ENCODE measurements around the gene GRK5.

The GRK5 gene

DNA sequence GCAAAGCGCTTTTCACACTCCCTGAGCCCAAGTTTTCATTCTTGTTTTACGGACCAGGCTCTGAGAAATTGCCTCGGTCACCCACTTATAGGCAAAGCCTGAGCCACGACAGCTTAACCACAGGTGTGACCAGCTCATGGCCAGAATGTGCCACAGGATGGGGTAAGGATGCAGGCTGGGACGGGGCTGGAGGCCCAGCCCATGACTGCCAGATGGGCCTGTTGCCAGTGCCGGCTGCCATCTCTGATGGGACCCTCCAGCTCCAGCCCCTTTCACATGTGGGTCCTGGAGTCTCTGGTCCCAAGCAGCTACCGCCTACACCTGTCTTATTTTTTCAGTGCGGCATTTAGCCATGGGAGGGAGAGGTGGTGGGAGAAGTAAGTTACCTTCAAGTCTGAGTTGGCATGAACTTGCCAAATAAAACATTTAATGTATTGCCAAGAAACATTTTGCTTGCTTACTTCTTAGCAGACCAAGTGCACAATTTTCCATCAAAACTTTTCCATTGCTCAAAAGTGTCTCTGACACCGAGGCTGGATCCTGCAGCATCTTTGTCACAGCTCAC lies 142.6 kb downstream of the GRK5 start:
- H3K27me3 ChIP-seq (ENCODE audit: control insufficient read depth in 1 of 2, insufficient read depth in 2 of 2, low read length in 2 of 2): no peaks in the 10 kb centered on the region
- H3K4me1 ChIP-seq (ENCODE audit: control insufficient read depth in 1 of 2, insufficient read depth in 2 of 2, low read length in 2 of 2): peaks cover 0 to 8% of the 10 kb centered on the region in 2 donors
- no peaks in the 10 kb centered on the region for H3K9me3 ChIP-seq (ENCODE audit: control insufficient read depth in 1 of 2, low read length in 2 of 2)
- no peak overlapping the region for H3K4me3 ChIP-seq (ENCODE audit: low read depth in 1 of 2, low read length in 2 of 2)
- no peak overlapping the region for H3K27ac ChIP-seq (ENCODE audit: low read depth, low read length)
- no peak overlapping the region for H3K9ac ChIP-seq (ENCODE audit: low read depth in 1 of 2, low read length in 2 of 2)
- H3K36me3 ChIP-seq (ENCODE audit: control insufficient read depth in 1 of 2, insufficient read depth in 2 of 2, low read length in 2 of 2): peaks cover 5 to 6% of the 10 kb centered on the region in 2 donors

DNA sequence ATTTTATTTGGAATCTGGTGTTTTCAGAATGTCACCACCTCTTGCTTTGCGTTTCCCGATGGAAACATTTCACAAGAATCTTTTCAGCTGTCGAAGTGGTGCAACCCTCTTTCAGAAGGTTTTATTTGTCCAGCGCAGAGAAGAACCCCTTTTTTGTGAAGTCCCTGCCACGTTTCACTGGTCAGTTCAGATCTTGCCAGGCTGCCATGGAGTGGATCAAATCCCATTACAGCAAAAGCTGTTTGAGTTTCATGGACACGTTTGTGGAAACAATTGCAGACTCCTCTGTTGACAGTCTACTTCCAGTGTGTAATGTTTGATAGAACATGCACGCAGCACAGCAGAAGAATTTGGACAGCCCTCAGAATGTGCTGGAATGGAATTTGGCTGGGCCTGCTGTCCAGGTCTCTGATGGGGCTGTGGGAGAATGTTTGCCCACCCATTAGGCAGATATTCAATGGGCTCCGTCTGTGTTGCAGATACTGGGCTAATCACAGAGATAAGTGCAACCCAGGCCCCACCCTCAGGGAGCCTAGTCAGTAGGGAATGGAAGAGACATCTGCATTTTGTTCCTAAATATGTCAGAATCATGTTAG lies 143.2 kb downstream of the GRK5 start:
- no peak overlapping the region for H3K9ac ChIP-seq (ENCODE audit: low read depth in 1 of 2, low read length in 2 of 2)
- peaks cover 0 to 8% of the 10 kb centered on the region in 2 donors for H3K4me1 ChIP-seq (ENCODE audit: control insufficient read depth in 1 of 2, insufficient read depth in 2 of 2, low read length in 2 of 2)
- H3K4me3 ChIP-seq (ENCODE audit: low read depth in 1 of 2, low read length in 2 of 2): no peak overlapping the region
- no peaks in the 10 kb centered on the region for H3K9me3 ChIP-seq (ENCODE audit: control insufficient read depth in 1 of 2, low read length in 2 of 2)
- H3K36me3 ChIP-seq (ENCODE audit: control insufficient read depth in 1 of 2, insufficient read depth in 2 of 2, low read length in 2 of 2): peaks cover 5 to 6% of the 10 kb centered on the region in 2 donors
- no peaks in the 10 kb centered on the region for H3K27me3 ChIP-seq (ENCODE audit: control insufficient read depth in 1 of 2, insufficient read depth in 2 of 2, low read length in 2 of 2)
- no peak overlapping the region for H3K27ac ChIP-seq (ENCODE audit: low read depth, low read length)

DNA sequence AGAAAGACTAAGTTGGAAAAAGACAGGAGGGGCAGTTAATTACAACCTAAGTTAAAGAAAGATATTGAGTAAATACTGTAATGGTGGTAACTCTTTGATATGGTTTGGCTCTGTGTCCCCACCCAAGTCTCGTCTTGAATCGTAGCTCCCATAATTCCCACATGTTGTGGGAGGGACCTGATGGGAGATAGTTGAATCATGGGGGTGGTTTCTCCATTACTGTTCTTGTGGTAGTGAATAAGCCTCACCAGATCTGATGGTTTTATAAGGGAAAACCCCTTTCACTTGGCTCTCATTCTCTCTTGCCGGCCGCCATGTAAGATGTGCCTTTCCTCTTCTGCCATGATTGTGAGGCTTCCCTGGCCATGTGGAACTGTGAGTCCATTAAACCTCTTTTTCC lies 143.8 kb downstream of the GRK5 start:
- Histone ChIP-seq H3K4me3 (ENCODE audit: low read depth in 1 of 2, low read length in 2 of 2) (no peak overlapping the region), H3K36me3 (ENCODE audit: control insufficient read depth in 1 of 2, insufficient read depth in 2 of 2, low read length in 2 of 2) (peaks cover 5 to 6% of the 10 kb centered on the region in 2 donors), H3K4me1 (ENCODE audit: control insufficient read depth in 1 of 2, insufficient read depth in 2 of 2, low read length in 2 of 2) (peaks cover 0 to 8% of the 10 kb centered on the region in 2 donors), H3K9me3 (ENCODE audit: control insufficient read depth in 1 of 2, low read length in 2 of 2) (peaks cover 4% of the 10 kb centered on the region in 2 donors), H3K27me3 (ENCODE audit: control insufficient read depth in 1 of 2, insufficient read depth in 2 of 2, low read length in 2 of 2) (no peaks in the 10 kb centered on the region), H3K9ac (ENCODE audit: low read depth in 1 of 2, low read length in 2 of 2) (no peak overlapping the region), H3K27ac (ENCODE audit: low read depth, low read length) (no peak overlapping the region)

DNA sequence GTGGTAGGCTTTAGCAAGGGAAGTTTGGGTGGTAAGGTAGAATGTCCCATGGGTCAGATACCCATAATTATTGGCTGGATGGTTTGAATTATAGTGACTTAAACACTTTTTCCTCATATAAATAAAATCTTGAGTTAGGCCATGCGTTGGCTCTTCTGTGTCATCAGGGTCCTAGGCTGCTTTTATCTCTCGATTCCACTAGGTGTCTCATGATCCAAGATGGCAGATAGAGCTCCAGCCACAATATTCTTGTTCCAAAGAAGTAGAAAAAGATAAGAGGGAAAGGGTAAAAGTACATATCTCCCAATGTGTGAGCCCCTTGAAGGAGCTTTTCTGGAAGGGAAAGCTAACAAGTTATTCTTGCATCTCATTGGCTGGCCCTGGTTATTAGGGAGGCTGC lies 144.7 kb downstream of the GRK5 start:
- Histone ChIP-seq H3K36me3 (ENCODE audit: control insufficient read depth in 1 of 2, insufficient read depth in 2 of 2, low read length in 2 of 2) (peaks cover 5 to 6% of the 10 kb centered on the region in 2 donors), H3K9ac (ENCODE audit: low read depth in 1 of 2, low read length in 2 of 2) (no peak overlapping the region), H3K27ac (ENCODE audit: low read depth, low read length) (no peak overlapping the region), H3K27me3 (ENCODE audit: control insufficient read depth in 1 of 2, insufficient read depth in 2 of 2, low read length in 2 of 2) (no peaks in the 10 kb centered on the region), H3K4me1 (ENCODE audit: control insufficient read depth in 1 of 2, insufficient read depth in 2 of 2, low read length in 2 of 2) (peaks cover 3 to 13% of the 10 kb centered on the region in 2 donors), H3K4me3 (ENCODE audit: low read depth in 1 of 2, low read length in 2 of 2) (no peak overlapping the region), H3K9me3 (ENCODE audit: control insufficient read depth in 1 of 2, low read length in 2 of 2) (peaks cover 8% of the 10 kb centered on the region in 2 donors)

DNA sequence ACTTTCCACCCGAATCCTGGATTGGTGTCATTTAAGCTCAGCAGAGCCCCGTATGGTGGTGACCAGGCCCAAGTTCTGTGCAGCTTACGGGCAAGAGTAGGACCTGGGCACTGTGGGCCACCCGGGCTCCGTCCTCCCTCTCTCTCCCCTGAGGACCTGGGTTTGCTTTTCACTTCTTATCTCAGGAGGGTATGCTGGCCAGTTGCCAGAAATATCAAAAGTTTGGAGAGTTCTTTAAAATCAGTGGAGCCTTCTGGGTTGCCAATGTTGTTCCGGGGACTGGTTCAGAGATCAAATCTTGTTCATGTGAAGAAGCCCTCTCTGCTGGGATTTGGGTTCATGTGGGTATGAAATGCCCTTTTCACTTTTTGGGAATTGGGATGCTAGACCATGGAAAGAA lies 145.4 kb downstream of the GRK5 start:
- Histone ChIP-seq H3K4me3 (ENCODE audit: low read depth in 1 of 2, low read length in 2 of 2) (no peak overlapping the region), H3K9me3 (ENCODE audit: control insufficient read depth in 1 of 2, low read length in 2 of 2) (peaks cover 8% of the 10 kb centered on the region in 2 donors), H3K4me1 (ENCODE audit: control insufficient read depth in 1 of 2, insufficient read depth in 2 of 2, low read length in 2 of 2) (peaks cover 11 to 21% of the 10 kb centered on the region in 2 donors), H3K27me3 (ENCODE audit: control insufficient read depth in 1 of 2, insufficient read depth in 2 of 2, low read length in 2 of 2) (no peaks in the 10 kb centered on the region), H3K27ac (ENCODE audit: low read depth, low read length) (no peak overlapping the region), H3K9ac (ENCODE audit: low read depth in 1 of 2, low read length in 2 of 2) (no peak overlapping the region), H3K36me3 (ENCODE audit: control insufficient read depth in 1 of 2, insufficient read depth in 2 of 2, low read length in 2 of 2) (peaks cover 5 to 6% of the 10 kb centered on the region in 2 donors)

DNA sequence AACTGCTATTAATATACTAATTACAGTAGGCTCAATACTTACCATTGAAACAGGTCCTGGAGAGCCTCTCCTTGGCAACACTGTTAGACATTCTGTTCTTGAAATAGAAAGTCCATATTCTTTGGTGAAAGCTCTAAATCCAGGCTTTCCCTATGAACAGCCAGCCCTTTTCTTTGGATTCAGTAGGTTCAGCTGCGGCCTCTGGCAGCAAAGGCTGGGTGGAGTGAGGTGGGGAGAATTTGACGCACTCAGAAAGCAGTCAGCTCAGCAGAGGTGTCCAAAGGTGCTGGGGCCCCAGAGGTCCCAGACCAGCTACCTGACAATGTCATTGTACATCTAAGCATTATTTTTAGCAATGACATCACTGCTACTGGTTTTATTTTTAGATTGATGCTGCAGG lies 146.1 kb downstream of the GRK5 start:
- H3K27me3 ChIP-seq (ENCODE audit: control insufficient read depth in 1 of 2, insufficient read depth in 2 of 2, low read length in 2 of 2): no peaks in the 10 kb centered on the region
- no peak overlapping the region for H3K4me3 ChIP-seq (ENCODE audit: low read depth in 1 of 2, low read length in 2 of 2)
- H3K9ac ChIP-seq (ENCODE audit: low read depth in 1 of 2, low read length in 2 of 2): no peak overlapping the region
- H3K4me1 ChIP-seq (ENCODE audit: control insufficient read depth in 1 of 2, insufficient read depth in 2 of 2, low read length in 2 of 2): peaks cover 15 to 24% of the 10 kb centered on the region in 2 donors
- H3K36me3 ChIP-seq (ENCODE audit: control insufficient read depth in 1 of 2, insufficient read depth in 2 of 2, low read length in 2 of 2): peaks cover 5 to 6% of the 10 kb centered on the region in 2 donors
- no peak overlapping the region for H3K27ac ChIP-seq (ENCODE audit: low read depth, low read length)
- peaks cover 8% of the 10 kb centered on the region in 2 donors for H3K9me3 ChIP-seq (ENCODE audit: control insufficient read depth in 1 of 2, low read length in 2 of 2)

DNA sequence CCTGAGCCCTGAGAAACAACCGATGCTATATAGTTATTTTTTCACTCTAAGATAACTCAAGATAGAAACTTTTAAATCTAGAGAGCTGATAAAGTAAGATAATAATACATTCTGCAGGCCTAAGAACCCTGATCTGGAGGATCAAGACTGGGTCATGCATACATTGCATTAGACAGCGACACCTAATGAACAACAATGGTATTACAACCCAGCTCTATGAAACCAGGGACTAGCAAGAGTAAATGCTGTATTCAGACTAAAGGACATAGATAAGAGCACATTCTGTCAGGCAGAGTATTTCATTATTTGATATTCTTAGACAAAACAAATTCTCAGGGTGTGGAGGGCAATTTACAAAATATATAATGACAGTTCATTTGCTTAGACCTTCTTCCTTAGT lies 148.6 kb downstream of the GRK5 start:
- no peak overlapping the region for H3K27ac ChIP-seq (ENCODE audit: low read depth, low read length)
- no peak overlapping the region for H3K4me3 ChIP-seq (ENCODE audit: low read depth in 1 of 2, low read length in 2 of 2)
- H3K27me3 ChIP-seq (ENCODE audit: control insufficient read depth in 1 of 2, insufficient read depth in 2 of 2, low read length in 2 of 2): no peaks in the 10 kb centered on the region
- peaks cover 0 to 2% of the 10 kb centered on the region in 2 donors for H3K36me3 ChIP-seq (ENCODE audit: control insufficient read depth in 1 of 2, insufficient read depth in 2 of 2, low read length in 2 of 2)
- peaks cover 19 to 23% of the 10 kb centered on the region in 2 donors for H3K4me1 ChIP-seq (ENCODE audit: control insufficient read depth in 1 of 2, insufficient read depth in 2 of 2, low read length in 2 of 2)
- H3K9ac ChIP-seq (ENCODE audit: low read depth in 1 of 2, low read length in 2 of 2): no peak overlapping the region
- H3K9me3 ChIP-seq (ENCODE audit: control insufficient read depth in 1 of 2, low read length in 2 of 2): peaks cover 8% of the 10 kb centered on the region in 2 donors

DNA sequence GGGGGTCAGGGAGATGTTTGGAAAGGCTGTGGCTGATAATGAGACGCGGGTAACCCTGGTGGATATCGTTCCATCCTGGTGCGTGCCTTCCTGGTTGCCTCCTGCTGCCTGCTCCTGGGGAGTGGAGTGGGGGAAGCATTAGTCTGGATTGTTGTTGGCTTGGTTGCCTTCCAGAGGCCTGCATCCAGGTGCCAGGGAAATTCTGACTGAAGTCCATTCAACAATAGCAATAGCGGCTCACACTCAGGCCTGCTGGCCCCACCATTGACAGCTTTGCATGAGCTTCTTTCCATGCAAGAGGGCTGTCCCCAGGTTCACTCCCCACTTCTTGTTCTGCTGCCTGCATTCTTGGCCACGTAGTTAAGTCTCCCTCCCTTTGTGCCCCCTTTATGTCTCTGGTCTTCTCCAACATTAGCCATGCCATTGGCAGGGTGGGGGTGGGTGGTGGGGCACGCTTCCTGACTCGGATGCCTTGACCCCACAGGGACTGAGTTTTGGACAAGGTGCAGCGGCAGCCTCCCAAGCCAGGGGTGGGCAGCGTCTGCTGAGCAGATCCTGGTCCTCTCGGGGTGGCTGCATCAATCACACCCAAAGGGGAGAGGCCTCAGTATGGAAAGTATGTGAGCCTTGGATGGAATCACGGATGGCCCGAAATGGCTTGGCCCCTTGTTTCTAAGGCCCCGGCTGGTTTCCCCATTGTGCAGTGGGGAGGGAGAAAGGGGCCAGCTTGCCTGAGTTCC lies 150.2 kb downstream of the GRK5 start:
- H3K9ac ChIP-seq (ENCODE audit: low read depth in 1 of 2, low read length in 2 of 2): no peak overlapping the region
- peaks cover 8% of the 10 kb centered on the region in 2 donors for H3K9me3 ChIP-seq (ENCODE audit: control insufficient read depth in 1 of 2, low read length in 2 of 2)
- no peak overlapping the region for H3K4me3 ChIP-seq (ENCODE audit: low read depth in 1 of 2, low read length in 2 of 2)
- no peaks in the 10 kb centered on the region for H3K27me3 ChIP-seq (ENCODE audit: control insufficient read depth in 1 of 2, insufficient read depth in 2 of 2, low read length in 2 of 2)
- no peak overlapping the region for H3K27ac ChIP-seq (ENCODE audit: low read depth, low read length)
- H3K36me3 ChIP-seq (ENCODE audit: control insufficient read depth in 1 of 2, insufficient read depth in 2 of 2, low read length in 2 of 2): peaks cover 0 to 2% of the 10 kb centered on the region in 2 donors
- peaks cover 33 to 38% of the 10 kb centered on the region in 2 donors for H3K4me1 ChIP-seq (ENCODE audit: control insufficient read depth in 1 of 2, insufficient read depth in 2 of 2, low read length in 2 of 2)

DNA sequence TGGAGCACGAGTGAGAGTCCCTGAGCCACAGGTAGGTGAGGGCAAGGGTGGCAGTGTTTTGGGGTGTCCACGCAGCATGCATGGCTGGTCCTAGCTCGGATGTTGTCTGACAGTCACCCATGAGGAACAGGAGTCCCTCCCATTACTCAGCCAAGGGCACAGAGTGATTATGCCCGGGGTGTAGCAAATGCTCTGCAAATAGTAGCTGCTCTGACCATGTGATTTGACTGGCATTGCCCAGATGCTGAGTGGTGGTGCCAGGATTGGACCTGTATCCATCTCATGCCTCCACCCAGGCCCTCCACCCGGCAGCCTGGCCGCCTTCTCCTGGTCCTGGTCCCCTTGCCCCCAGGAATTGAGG lies 150.8 kb downstream of the GRK5 start:
- peaks cover 0 to 2% of the 10 kb centered on the region in 2 donors for H3K36me3 ChIP-seq (ENCODE audit: control insufficient read depth in 1 of 2, insufficient read depth in 2 of 2, low read length in 2 of 2)
- H3K27ac ChIP-seq (ENCODE audit: low read depth, low read length): no peak overlapping the region
- H3K9ac ChIP-seq (ENCODE audit: low read depth in 1 of 2, low read length in 2 of 2): no peak overlapping the region
- H3K9me3 ChIP-seq (ENCODE audit: control insufficient read depth in 1 of 2, low read length in 2 of 2): peaks cover 8% of the 10 kb centered on the region in 2 donors
- peaks cover 36 to 43% of the 10 kb centered on the region in 2 donors for H3K4me1 ChIP-seq (ENCODE audit: control insufficient read depth in 1 of 2, insufficient read depth in 2 of 2, low read length in 2 of 2)
- no peaks in the 10 kb centered on the region for H3K27me3 ChIP-seq (ENCODE audit: control insufficient read depth in 1 of 2, insufficient read depth in 2 of 2, low read length in 2 of 2)
- no peak overlapping the region for H3K4me3 ChIP-seq (ENCODE audit: low read depth in 1 of 2, low read length in 2 of 2)

DNA sequence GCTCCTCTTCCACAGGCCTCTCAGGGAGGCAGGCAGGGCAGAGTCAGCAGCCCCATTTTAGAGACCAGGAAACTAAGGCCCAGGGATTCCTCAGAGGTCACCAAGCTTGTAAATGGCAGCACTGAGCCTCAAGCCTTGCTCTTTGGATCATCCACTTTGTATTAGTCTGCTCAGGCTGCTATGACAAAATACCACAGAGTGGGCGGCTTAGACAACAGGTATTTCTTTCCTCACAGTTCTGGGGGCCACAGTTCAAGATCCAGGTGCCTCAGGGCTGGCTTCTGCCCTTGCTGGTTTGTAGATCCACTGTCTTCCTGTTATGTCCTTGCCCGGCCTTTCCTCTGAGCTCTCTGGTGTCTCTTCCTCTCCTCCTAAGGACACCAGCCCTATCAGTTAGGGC lies 151.2 kb downstream of the GRK5 start:
- H3K9ac ChIP-seq (ENCODE audit: low read depth in 1 of 2, low read length in 2 of 2): no peak overlapping the region
- H3K4me3 ChIP-seq (ENCODE audit: low read depth in 1 of 2, low read length in 2 of 2): no peak overlapping the region
- H3K9me3 ChIP-seq (ENCODE audit: control insufficient read depth in 1 of 2, low read length in 2 of 2): peaks cover 8% of the 10 kb centered on the region in 2 donors
- peaks cover 40 to 48% of the 10 kb centered on the region in 2 donors for H3K4me1 ChIP-seq (ENCODE audit: control insufficient read depth in 1 of 2, insufficient read depth in 2 of 2, low read length in 2 of 2)
- no peaks in the 10 kb centered on the region for H3K27me3 ChIP-seq (ENCODE audit: control insufficient read depth in 1 of 2, insufficient read depth in 2 of 2, low read length in 2 of 2)
- no peak overlapping the region for H3K27ac ChIP-seq (ENCODE audit: low read depth, low read length)
- H3K36me3 ChIP-seq (ENCODE audit: control insufficient read depth in 1 of 2, insufficient read depth in 2 of 2, low read length in 2 of 2): no peaks in the 10 kb centered on the region
